Right renal cortex interstitium (tissue), 3 donors: Measurements from ENCODE around the gene ZEB2. TPM values are rescaled to one million over a fixed set of nuclear protein-coding genes. Genes with fewer than 3 reads are reported as not detected.

Source experiments
- DNase-seq, 3 donors: peaks; one replicate each; pipeline ENCODE4 v3.0.0-alpha.2; 2013; ENCODE audit warnings: low read depth in 3 of 3, low spot score in 2 of 3
- polyA plus RNA-seq, 3 donors: library from polyadenylated mRNA; unstranded; fragments of 120-200 nt; gene quantifications; one replicate each; pipeline ENCODE4 v1.2.1, GENCODE V29; 2013; ENCODE audit not compliant: insufficient read length in 3 of 3

Gene ZEB2
- polyA plus RNA-seq, 3 donors, result 136 to 140 (median 138) TPM

GRCh38 chr2:144401036-144401435 lies 118.9 kb downstream of the ZEB2 start:
- no peak for DNase-seq

GRCh38 chr2:144396318-144396717 lies 123.6 kb downstream of the ZEB2 start:
- DNase-seq, result no peak

GRCh38 chr2:144390424-144391020 lies 129.4 kb downstream of the ZEB2 start:
- DNase-seq, result no peak

DNA sequence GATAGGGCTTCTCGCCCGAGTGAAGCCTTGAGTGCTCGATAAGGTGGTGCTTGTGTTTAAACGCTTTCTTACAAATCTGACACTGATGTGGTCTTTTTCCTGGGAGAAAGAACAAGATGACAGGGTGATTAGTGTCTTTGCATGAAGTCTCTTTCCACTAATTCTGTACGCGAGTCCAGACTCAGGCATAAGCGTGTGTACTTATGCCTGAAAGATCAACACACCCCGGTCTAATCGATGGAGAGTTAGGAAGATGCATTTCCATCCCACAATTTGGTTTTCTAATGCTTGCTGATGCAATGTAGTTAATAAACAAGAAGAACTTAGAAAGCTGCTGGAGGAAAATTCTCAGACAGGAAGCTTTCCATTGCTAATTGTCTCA lies 130.0 kb downstream of the ZEB2 start:
- DNase-seq, result no peak

- no peak for DNase-seq
Measured at GRCh38 chr2:144389151-144389929, 130.6 kb downstream of the ZEB2 start.

- no peak for DNase-seq
Measured at GRCh38 chr2:144385381-144385780, 134.5 kb downstream of the ZEB2 start.

DNA sequence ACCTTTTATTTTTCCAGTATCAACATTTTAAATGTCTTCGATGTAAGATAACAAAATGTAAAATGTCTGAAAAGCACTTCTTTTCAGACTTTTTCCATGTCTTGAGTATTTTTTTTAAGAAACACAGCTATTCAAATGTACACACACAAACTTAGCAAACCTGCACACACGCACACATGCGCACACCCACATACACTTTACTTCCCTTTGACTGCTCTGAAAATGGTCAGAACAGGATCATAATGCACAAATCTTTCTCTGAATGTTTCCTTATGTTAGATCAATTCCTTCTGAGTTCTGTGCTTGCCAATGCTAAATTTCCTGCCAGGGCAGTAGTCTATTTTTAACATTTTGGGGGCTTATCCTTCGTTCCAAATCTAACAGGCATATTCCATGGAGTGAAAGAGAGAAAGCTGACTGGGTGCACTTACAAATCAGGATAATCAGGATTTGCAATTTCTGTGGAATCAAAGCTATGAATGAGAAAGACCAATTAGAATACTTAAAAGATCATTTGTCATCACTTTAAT lies 136.3 kb downstream of the ZEB2 start:
- DNase-seq, result no peak

DNA sequence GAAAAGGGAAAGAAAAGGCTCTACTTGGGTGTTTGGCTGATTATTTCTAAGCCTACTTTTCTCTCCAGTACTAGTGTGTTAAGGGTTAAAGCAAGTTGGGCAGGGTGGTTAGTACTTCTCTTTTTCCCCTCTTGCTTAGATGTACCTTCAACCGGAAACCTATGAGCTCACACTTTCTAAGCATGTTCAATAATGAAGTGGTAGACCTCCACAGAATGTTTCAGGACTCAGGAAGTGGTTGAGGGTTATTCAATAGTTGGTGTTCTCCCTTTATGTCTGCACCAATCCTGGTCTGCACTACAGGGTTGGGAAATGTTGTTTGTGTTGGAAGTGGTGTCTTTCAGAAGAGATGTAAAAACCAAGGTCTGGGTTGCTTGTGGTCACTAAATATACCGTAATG lies 137.1 kb downstream of the ZEB2 start:
- DNase-seq, result no peak

GRCh38 chr2:144381716-144382115 lies 138.2 kb downstream of the ZEB2 start:
- no peak for DNase-seq

- DNase-seq, result no peak
Measured at GRCh38 chr2:144379851-144380311, 140.0 kb downstream of the ZEB2 start.

DNA sequence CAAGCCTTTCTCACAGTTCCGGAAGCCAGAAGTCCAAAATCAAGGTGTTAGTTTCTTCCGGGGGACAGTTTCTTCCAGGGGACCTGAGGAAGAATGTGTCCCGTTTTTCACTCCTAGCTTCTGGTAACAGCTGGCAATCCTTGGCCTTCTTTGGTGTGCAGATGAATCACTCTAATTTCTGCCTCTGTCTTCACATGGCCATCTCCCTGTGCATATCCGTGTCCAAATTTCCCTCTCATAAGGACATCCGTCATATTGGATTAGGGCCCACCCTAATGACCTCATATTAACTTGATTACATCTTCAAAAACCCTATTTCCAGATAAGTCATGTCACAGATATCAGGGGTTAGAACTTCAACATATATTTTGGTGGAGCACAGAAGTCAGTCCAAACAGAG lies 141.4 kb downstream of the ZEB2 start:
- DNase-seq, result no peak

DNA sequence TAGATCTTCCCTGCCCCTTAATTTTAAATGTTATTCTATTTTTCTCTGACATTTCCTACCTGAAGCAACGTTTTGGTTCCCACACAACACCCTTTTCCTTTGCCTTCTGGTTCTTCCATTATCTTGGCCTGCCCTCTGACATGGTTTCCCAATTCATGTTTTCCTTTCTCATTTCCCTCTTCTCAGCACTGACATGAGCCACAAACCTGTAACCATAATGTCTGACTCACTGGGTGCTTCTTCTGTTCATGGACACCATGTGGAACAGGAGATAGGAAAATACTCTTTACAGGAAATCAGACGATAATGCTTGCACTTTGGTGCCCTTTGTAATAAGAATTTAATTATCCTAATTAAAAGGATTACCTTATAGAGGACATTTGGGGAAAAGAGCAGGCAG lies 142.0 kb downstream of the ZEB2 start:
- DNase-seq, result no peak

DNA sequence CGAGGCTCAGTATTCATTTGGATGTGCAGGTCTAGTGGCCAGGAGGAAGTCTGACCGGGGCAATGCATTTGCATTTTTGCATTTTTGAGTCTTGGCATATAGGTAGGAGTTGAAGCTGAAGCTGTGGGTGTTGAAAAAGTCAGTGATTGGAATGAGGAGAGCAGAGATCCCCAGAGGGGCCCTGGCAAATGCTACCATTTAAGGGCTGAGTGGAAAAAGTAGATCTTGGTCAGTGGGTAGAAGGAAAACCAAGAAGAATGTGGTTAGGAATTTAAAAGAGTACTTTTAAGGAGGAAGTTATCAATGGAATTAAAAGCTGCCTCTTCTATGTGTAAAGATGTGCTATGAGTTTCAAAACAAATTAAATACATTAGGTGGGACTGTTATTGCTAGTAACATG lies 143.0 kb downstream of the ZEB2 start:
- DNase-seq, result no peak

- DNase-seq, result no peak
Measured at GRCh38 chr2:144376460-144376859, 143.5 kb downstream of the ZEB2 start.

DNA sequence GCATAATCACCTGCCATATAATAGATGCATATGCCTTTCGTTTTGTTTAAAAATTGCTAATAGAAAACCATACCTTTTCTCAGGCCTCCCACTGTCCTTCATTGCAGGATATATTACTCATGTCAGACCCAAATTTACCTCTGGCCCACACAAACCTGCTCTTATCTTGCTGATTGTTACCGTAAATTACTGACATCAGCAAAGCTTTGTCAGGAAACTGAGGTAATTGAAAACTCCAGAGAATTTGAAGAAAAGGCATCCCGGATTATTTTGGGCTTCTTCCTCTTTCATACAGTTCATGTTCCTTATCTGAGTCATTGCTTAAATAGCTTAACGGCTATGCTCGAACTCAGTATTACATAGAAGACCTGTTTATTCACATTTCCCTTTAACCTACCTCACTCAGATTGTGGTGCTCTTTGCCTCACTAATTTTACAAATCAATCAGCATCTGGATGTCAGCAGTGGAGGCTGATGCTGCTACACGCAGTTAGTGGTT lies 145.7 kb downstream of the ZEB2 start:
- no peak for DNase-seq

DNA sequence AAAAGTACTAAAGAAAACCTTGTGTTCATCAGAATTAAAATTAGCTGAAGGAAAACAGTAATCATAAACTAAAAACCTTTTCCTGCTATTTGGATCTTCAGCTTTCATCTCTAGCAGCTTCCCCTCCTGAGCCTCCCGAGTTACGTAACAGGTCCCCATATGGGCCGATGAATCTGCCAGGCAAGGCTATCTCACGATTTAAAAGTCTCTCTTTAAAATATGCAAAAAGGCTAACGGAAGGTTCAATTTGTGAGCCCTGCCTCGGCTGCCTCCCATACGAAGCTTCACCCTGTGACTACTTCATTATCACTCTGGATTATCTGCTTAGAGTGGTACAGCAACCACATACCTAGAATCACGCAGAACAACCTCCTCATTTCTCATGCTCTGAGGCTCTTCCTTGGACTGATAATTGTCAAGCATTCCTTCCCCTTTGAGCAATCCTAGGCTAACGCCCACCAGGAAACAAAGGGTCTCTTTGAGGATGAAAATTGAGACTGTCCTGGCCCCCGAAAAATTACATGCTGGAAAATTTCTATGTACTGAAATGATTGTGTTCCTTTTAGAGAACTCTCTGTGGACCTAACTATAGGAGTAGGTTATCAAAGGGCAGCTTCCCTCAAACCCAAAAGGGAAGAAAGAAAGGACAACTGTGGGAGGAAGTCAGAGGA lies 147.4 kb downstream of the ZEB2 start:
- DNase-seq, result no peak

DNA sequence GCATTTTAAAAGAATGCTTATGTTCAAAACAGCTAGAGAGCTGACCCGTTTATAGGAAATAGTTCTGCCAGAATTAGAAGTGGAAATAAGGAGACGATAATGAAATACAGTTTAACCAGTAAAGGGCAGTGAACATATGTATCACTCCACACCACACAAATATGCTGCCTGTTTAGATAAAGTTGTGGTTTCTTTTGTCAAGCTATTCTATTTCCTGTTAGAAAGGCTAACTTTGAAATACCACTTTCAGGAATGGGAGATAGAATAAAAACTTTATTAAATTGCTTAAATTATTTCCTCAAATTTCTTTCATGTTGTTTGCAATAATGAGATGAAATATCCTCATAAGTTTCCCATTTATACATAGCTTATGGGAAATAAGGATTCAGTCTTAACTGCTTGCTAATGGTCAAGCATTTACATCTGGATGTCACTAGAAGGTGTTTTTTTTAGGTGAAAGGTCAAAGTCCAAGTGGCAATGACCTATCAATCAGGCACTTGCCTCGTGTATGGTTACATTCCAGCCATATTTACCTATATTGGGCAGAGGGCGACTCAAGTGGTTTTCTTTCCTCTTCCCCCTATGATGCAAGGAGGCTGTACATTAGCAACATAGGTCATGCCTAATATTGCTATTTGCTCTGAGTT lies 148.9 kb downstream of the ZEB2 start:
- DNase-seq, result no peak

DNA sequence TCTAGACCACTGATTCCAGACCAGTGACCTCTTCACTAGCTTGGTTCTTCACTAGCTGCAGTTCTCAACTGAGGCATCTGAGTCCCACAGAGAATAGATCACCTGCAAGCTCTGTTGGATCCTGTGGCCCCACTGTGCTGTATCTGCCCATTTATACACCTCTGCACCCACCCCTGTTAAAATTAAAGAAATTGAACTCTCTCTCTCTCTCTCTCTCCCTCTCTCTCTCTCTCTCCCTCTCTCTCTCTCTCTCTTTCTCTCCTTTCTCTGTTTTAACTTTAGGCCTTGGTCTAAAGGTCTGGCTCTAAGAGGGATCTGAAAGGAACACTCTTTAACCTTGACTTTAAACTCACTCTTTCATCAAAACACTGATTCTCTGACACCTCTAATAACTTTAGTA lies 150.5 kb downstream of the ZEB2 start:
- no peak for DNase-seq

DNA sequence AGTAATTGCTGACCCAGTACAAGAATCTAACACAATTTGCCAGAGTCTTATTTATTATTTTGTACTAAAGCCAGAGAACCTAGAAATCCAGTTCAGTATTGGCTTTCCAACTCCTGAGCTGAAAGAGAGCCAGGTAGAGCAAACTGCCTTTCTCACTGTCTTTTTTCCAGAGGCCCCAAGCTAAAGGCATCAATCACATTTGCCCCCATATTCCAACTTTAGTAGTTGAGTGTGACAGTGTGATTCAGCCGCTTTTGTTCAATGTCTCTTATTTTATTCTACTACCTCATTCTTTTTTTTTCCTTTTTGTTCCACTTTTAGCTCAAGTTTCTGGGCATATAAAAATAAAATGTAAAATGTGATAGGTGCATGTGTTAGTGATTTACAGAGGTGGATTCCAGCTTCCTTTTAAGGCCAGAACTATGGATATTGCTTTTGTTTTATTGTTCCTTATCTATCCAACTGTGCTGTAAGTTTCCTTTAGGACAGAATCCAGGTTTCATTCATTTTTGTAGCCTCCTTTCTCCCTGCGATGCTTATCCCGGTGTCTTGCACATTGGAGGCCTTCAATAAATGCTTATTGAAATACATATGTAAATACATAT lies 153.0 kb downstream of the ZEB2 start:
- DNase-seq, result no peak

DNA sequence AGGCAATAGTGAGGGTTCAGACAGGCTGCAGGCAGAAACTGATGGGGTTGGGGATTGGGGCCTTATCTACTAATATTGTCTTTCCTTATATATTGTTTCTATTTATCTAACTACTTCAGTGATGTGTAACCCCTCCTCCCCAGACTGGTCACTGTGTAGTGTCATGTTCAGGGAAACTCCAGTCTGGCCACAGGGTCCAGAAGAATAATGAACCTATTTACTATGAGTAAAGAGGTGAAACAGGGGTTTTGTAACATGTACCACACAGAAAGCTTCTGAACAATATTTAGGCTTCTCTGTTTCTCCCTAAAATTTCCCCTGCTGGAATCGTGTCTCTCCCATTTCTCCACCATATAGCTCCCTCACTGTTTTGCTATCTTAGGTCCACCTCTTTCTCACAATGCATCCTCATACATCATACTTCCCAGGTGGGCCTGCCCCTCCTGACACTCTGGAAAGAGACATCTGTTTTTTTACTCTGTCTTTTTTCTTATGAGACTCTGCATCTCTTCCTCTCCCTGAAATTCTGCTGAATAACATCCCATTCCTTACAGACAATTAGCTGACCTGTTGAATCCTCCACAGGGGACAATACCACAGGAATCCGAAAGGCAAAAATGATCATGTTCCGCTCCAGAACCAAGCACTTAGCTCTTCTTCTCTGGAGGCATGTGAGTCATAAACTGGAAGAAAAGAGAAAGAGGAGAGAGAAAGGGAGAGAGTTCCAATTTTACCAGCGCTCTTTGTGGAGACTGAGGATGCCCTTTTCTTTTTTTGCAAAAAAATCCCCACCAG lies 154.8 kb downstream of the ZEB2 start:
- DNase-seq, result no peak
